ENCODE data around the gene ZNF552.
"Not testable (repeated sequence)": the region's sequence is repeated elsewhere in the genome, so short reads cannot be mapped to it uniquely, and the experiment has no call there.

ZNF552 gene

GRCh38 chr19:57814505-57815246 lies at the start of gene ZNF552:
Gene ZNF552, minus strand, starts transcription at chr19:57814913. Its CDS starts 170 bp downstream, at chr19:57814743.
- DNase-seq = peak; percentile 58

GRCh38 chr19:57862351-57862750 lies 47.6 kb upstream of the ZNF552 start:
- not testable (repeated sequence) for DNase-seq

- not testable (repeated sequence) for DNase-seq
Observed at GRCh38 chr19:57854117-57854516, 39.4 kb upstream of the ZNF552 start.

- DNase-seq = not testable (repeated sequence)
Observed at GRCh38 chr19:57851812-57852603, 37.3 kb upstream of the ZNF552 start.

DNA sequence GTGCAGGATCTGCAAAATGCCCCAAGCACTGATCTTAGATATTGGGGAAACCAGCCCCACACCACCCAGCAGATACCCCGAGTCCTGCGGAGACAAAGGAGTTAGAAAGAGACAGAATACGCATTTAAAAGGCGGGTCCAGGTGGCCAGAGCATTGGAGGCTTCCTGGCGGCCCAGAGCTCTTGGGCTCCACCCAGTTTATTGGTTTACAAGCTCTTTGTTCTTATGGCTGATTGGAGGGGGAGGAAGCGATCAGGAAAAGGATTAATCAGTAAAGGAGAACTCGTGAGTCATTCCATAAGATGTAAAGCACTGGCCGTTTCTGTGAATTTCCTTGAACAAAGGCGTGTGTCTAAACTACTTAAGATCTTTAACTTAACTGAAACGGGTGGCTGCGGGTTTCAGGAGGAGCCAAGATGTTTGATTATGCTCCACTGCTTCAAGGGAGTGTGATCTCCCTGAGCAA lies 35.9 kb upstream of the ZNF552 start:
- DNase-seq = no peak

GRCh38 chr19:57849666-57850473 lies 35.2 kb upstream of the ZNF552 start, which contains the start of gene ZNF587:
Gene ZNF587, plus strand, starts transcription at chr19:57849859. Its CDS starts 180 bp downstream, at chr19:57850039.
- peak; percentile 69 for DNase-seq

DNA sequence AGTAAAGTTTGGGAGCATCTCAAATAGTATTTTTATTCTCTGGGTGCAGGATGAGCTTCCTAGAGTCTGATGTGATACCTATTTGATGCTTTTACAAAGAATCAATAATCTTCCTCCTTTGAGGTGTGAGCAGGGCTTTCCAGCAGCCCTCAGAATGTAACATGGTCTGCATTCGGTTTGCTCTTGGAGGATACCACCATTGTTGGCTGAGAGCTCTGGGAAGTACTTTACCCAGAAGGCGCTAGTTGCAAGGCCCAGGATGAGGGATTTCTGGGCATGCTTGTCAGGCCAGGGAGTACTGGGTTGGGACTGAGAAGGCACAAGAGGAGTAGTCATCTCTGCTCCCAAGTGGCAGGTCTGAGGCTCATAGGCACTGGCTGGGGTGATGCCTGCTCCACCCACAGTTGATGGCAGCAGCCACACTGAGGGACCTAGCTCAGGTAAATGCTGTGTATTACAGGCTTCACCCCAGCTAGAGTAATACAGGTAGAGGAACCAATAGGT lies 34.5 kb upstream of the ZNF552 start:
- DNase-seq = not testable (repeated sequence)

DNA sequence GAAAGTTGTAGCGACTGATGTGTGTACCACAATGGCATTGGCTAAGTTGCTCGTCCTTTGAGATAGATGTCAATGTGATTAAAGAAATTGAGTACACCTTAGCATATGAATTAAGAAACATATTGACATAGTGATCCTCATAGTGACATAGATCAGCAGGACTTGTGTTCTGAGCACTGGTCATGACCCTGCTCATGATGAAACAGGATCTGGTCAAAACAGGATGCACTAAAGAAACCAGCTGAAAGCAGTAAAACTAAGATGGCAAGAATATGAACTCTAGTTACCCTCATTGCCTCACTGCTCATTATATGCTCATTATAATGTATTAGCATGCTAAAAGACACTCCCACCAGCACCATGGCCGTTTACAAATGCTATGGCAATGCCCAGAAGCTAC lies 32.5 kb upstream of the ZNF552 start:
- DNase-seq = not testable (repeated sequence)

DNA sequence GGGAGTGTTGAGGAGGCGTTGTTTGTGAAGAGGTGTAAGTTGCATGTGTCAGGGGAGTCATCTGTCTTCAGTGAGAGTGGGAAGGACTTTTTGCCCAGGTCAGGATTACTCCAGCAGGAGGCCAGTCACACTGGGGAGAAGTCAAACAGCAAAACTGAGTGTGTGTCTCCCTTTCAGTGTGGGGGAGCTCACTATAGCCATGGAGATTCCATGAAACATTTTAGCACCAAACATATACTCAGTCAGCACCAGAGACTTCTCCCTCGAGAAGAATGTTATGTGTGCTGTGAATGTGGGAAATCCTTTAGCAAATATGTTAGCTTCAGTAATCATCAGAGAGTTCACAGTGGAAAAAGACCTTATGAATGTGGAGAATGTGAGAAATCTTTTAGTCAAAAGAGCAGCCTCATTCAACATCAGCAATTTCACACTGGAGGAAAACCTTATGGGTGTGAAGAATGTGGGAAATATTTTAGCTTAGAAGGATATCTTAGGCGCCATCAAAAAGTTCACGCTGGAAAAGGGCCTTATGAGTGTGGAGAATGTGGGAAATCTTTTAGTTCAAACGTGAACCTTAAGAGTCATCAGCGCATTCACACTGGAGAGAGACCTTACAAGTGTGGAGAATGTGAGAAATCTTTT lies 26.5 kb upstream of the ZNF552 start:
- no peak for DNase-seq

- not testable (repeated sequence) for DNase-seq
Observed at GRCh38 chr19:57838622-57839191, 24.0 kb upstream of the ZNF552 start.

DNA sequence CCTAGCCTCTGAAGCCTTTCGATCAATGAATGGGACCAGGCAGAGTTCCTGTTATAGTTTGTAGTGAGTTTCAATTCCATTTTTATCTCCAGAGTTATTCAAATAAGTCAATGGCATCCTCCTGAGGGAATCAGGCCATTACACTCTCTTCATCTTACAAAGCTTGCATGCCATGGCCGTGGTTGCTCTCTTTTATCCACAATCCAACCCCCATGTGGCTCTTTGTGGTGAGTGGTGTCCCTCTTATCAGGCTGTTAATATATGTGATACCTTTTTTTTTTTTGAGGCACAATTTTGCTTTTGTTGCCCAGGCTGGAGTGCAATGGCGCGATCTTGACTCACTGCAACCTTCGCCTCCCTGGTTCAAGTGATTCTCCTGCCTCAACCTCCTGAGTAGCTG lies 22.3 kb upstream of the ZNF552 start:
- DNase-seq = not testable (repeated sequence)

DNA sequence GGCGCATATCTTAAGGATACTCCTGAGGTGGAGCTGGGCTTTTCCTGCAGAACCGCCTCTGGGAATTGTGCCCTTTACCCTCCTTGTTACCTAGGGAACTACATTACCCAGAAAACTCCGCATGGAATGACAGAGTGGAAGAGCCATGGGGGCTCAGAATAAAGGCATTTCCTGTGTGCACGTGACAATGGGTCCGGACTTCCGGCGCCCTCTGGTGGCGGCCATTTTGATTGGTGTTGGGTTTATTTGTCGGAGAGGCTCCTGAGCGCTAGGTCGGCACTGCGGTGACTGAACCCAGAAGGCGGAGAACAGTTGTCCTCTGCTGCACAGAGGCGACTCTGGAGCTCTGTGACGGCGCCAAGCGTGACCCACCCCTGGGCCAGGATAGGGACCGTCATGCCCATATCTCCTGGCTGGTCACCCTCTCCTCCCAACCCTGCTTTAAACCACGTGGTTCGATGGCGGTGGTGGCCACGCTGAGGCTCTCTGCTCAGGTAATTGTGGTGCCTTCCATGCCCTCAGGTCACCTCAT lies 15.4 kb upstream of the ZNF552 start, which contains the start of gene ZNF587B:
TSS of gene ZNF587B (plus strand) at position 229 of the 532 bp plus-strand sequence. CDS start at position 459, 230 bp downstream.
- no peak for DNase-seq

DNA sequence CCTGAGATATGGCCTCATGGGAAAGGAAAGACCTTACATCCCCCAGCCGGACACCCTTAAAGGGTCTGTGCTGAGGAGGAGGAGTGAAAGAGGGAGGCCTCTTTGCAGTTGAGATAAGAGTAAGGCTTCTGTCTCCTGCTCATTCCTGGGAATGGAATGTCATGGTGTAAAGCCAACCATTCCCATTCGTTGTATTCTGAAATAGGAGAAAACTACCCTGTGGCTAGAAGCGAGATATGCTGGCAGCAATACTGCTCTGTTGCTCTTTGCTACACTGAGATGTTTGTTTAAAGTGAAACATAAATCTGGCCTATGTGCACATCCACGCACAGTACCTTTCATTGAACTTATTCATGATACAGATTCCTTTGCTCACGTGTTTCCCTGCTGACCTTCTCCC lies 14.6 kb upstream of the ZNF552 start:
- no peak for DNase-seq

DNA sequence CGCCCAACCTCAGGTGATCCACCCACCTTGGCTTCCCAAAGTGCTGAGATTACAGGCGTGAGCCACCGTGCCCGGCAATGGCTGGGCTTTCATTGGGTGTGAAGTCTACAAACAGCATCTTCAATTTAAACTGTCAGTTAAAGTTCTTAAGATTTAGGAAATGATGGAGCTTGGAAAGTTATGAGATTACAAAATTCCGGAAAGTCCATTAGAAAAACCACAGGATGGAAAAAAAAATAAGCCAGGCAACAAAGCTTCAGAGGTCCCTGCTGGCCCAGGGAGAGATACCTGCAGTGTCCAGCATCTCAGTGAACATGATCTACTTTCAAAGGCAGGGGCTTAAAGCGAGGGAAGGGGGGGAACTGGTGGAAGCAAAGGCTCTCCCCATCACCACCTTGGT lies 10.8 kb upstream of the ZNF552 start:
- no peak for DNase-seq

GRCh38 chr19:57823608-57824007 lies 8.9 kb upstream of the ZNF552 start:
- DNase-seq = not testable (repeated sequence)

DNA sequence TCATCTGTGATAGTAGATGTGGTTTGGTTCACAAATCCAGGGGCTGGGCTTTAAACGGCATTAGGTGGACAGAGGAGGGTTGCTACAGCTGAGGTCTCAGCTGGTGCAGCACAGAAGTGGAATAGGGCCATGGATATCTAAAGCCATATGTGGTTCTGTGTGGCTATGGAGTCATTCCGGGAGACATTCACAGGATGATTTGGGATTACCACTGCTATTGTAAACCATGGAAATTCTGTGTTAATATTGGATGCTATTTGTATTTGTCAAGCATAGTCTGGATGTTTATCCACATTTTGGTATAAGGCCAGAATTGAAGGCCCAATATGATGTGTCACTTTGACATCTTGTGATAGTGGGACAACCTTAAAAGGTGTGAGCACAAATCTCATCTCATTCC lies 8.4 kb upstream of the ZNF552 start:
- DNase-seq = not testable (repeated sequence)

DNA sequence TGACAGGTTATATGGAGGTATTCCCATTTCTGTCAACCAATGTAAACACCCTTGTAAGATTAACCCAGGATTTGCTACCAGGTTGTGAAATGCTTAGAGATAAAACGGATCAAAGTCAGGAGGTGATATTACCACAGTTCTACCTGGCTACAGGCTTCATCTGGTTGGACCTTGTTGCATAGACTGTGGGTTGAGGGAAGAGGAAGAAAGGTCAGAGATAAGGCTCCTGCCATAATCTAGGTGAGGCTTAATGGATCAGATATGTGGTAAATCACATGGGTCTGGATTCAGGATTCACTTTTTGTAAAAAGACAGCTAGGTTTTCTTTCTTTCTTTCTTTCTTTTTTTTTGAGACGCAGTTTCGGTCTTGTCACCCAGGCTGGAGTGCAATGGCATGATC lies 6.8 kb upstream of the ZNF552 start:
- DNase-seq = not testable (repeated sequence)

DNA sequence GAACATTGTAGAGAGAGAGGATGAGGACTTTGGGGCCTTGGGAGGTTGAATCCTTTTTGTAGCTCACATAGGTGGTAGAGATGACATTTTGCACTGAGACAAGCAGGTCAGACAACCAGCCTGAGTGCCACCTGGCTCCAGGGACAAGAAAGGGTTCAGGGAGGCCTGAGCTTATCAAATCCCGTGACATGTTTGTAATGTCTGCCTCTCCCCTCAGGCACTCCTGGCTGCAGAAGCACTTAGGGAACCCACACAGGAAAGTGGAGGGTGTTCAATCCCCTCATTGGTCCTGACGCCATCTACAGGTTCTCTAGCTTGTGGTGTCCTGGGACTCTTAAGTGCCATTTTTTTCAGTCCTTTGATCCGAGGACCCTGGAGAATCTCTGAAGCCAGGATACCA lies 6.4 kb upstream of the ZNF552 start:
- DNase-seq = not testable (repeated sequence)

- DNase-seq = no peak
Observed at GRCh38 chr19:57820599-57820998, 5.9 kb upstream of the ZNF552 start.

DNA sequence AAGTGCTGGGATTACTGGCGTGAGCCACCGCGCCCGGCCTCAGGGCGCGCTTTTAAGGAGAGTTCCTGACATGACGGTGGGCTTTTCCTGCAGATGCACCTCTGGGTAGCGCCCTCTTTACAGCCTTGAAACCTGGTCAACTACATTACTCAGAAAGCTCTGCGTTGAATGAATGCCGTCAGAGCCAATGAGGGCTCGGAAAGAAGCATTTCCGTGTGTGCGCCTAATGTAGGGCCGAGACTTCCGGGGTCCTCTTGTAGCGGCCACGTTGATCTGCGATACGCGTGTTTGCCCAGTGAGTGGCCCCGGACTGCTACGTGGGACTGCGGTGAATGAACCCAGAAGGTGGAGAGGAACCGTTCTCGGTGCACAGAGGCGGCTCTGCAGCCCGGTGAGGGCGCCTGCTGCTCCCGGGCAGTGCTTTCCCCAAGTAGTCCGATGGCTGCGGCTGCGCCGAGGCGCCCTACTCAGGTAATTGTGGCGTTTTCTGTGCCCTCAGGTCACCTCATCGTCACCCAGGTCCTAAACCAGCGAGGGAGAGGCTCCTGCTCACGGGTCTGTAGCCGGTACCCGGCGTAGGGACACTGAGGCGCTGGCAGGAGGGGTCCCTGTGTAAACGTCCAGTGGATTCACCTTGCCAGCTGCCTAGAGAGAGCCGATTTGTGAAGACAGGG lies 4.9 kb upstream of the ZNF552 start:
- DNase-seq = peak; percentile 65

GRCh38 chr19:57818378-57818777 lies 3.7 kb upstream of the ZNF552 start:
- DNase-seq = no peak

Data from activated T-cell treated with anti-CD3 and anti-CD28 coated beads for 4 hours (primary cell).